ENCODE data around the gene TEKT2.
A peak's percentile ranks its signal among the peaks of the same experiment; 100 is the strongest.

Gene TEKT2

GRCh38 chr1:36087233-36088123, 3.6 kb downstream of the TEKT2 start:
- WGBS, 2 experiments (ENCODE audit: insufficient coverage in 2 of 2) = 91 to 97% methylated on average over 24 to 31 of the region's 31 CpGs
- Histone ChIP-seq H3K4me1 (ENCODE audit: control insufficient read depth, insufficient read depth, low read length, poor library complexity, severe bottlenecking) (no peaks in the 10 kb centered on the region), H3K4me3 (ENCODE audit: extremely low read depth, insufficient read depth, low read length, poor library complexity, severe bottlenecking) (no peak overlapping the region), H3K9me3 (ENCODE audit: control insufficient read depth, low read length) (no peaks in the 10 kb centered on the region), H3K27ac (ENCODE audit: low read depth, low read length, severe bottlenecking) (no peak overlapping the region), H3K36me3 (ENCODE audit: control insufficient read depth, insufficient read depth, low read length) (peaks cover 25% of the 10 kb centered on the region)

- 45 to 47% methylated on average over 5 to 7 of the region's 8 CpGs for WGBS, 2 experiments (ENCODE audit: insufficient coverage in 2 of 2)
- Histone ChIP-seq H3K27ac (ENCODE audit: low read depth, low read length, severe bottlenecking) (no peak overlapping the region), H3K4me1 (ENCODE audit: control insufficient read depth, insufficient read depth, low read length, poor library complexity, severe bottlenecking) (no peaks in the 10 kb centered on the region), H3K4me3 (ENCODE audit: extremely low read depth, insufficient read depth, low read length, poor library complexity, severe bottlenecking) (peak overlapping the region; percentile 95), H3K36me3 (ENCODE audit: control insufficient read depth, insufficient read depth, low read length) (peaks cover 33% of the 10 kb centered on the region), H3K9me3 (ENCODE audit: control insufficient read depth, low read length) (no peaks in the 10 kb centered on the region)
Observed at GRCh38 chr1:36088265-36088576, 4.3 kb downstream of the TEKT2 start.

DNA sequence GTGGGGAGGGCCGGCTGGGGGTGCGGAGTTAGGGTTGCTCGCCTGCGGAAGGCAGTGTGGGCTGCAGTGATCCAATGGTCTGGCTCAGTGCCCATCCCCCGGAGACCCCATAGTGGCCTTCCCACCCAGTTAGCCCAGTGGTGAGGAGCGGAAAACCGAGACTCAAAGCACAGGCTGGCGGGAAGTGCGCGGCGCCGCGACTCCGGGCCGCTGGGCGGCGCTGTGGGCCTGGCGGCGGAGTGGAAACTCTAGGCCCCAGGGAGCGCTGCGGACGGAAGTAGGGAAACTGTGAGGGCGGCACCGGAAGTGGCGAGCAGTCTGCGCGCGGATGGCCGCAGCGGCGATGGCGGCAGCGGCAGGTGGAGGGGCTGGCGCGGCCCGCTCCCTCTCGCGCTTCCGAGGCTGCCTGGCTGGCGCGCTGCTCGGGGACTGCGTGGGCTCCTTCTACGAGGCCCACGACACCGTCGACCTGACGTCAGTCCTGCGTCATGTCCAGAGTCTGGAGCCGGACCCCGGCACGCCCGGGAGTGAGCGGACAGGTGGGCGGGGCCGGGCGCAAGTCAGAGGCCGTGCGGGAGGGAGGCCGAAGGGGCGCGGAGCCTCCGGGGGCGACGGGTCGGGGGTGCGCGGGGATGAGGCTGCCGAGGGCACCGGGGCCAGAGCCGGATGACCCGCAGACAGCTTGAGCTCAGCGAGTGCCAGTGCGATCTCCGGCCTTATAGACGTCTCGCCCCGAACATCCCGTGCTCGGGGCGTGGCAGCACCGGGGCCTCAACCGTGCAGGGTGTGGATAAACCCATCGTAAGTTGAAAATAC, 4.9 kb downstream of the TEKT2 start, which contains the start of gene ADPRS:
ADPRS (plus strand) TSS at position 316 of the 816 bp plus-strand sequence; CDS start at position 329, 13 bp downstream.
- Histone ChIP-seq H3K4me1 (ENCODE audit: control insufficient read depth, insufficient read depth, low read length, poor library complexity, severe bottlenecking) (no peaks in the 10 kb centered on the region), H3K9me3 (ENCODE audit: control insufficient read depth, low read length) (no peaks in the 10 kb centered on the region), H3K36me3 (ENCODE audit: control insufficient read depth, insufficient read depth, low read length) (peaks cover 38% of the 10 kb centered on the region), H3K4me3 (ENCODE audit: extremely low read depth, insufficient read depth, low read length, poor library complexity, severe bottlenecking) (peak within 1 kb of the TSS; percentile 95), H3K27ac (ENCODE audit: low read depth, low read length, severe bottlenecking) (peak within 1 kb of the TSS; percentile 64)
- WGBS, 2 experiments (ENCODE audit: insufficient coverage in 2 of 2) = 1 to 2% methylated on average over 69 to 78 of the region's 84 CpGs

- H3K27ac ChIP-seq (ENCODE audit: low read depth, low read length, severe bottlenecking) = peak overlapping the region; percentile 64
- H3K4me3 ChIP-seq (ENCODE audit: extremely low read depth, insufficient read depth, low read length, poor library complexity, severe bottlenecking) = peak overlapping the region; percentile 95
- peaks cover 46% of the 10 kb centered on the region for H3K36me3 ChIP-seq (ENCODE audit: control insufficient read depth, insufficient read depth, low read length)
- WGBS, 2 experiments (ENCODE audit: insufficient coverage in 2 of 2) = 7 to 12% methylated on average over 28 of the region's 32 CpGs
- H3K9me3 ChIP-seq (ENCODE audit: control insufficient read depth, low read length) = no peaks in the 10 kb centered on the region
- no peaks in the 10 kb centered on the region for H3K4me1 ChIP-seq (ENCODE audit: control insufficient read depth, insufficient read depth, low read length, poor library complexity, severe bottlenecking)
Observed at GRCh38 chr1:36089393-36090121, 5.7 kb downstream of the TEKT2 start.

- Histone ChIP-seq H3K27ac (ENCODE audit: low read depth, low read length, severe bottlenecking) (no peak overlapping the region), H3K9me3 (ENCODE audit: control insufficient read depth, low read length) (no peaks in the 10 kb centered on the region), H3K36me3 (ENCODE audit: control insufficient read depth, insufficient read depth, low read length) (peaks cover 58% of the 10 kb centered on the region), H3K4me1 (ENCODE audit: control insufficient read depth, insufficient read depth, low read length, poor library complexity, severe bottlenecking) (no peaks in the 10 kb centered on the region), H3K4me3 (ENCODE audit: extremely low read depth, insufficient read depth, low read length, poor library complexity, severe bottlenecking) (no peak overlapping the region)
- WGBS, 2 experiments (ENCODE audit: insufficient coverage in 2 of 2) = 100% methylated on average over 2 to 3 of the region's 4 CpGs
Observed at GRCh38 chr1:36091141-36091540, 7.2 kb downstream of the TEKT2 start.

DNA sequence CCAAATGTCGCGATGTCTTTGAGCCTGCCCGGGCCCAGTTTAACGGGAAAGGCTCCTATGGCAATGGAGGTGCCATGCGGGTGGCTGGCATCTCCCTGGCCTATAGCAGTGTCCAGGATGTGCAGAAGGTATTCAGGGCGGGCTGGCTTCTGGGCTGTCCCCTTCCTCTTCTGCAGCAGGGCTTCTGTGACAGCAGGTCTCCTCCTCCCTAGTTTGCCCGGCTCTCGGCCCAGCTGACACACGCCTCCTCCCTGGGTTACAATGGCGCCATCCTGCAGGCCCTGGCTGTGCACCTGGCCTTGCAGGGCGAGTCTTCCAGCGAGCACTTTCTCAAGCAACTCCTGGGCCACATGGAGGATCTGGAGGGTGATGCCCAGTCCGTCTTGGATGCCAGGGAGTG, 7.8 kb downstream of the TEKT2 start:
- Histone ChIP-seq H3K4me1 (ENCODE audit: control insufficient read depth, insufficient read depth, low read length, poor library complexity, severe bottlenecking) (no peaks in the 10 kb centered on the region), H3K4me3 (ENCODE audit: extremely low read depth, insufficient read depth, low read length, poor library complexity, severe bottlenecking) (no peak overlapping the region), H3K9me3 (ENCODE audit: control insufficient read depth, low read length) (no peaks in the 10 kb centered on the region), H3K27ac (ENCODE audit: low read depth, low read length, severe bottlenecking) (no peak overlapping the region), H3K36me3 (ENCODE audit: control insufficient read depth, insufficient read depth, low read length) (peaks cover 58% of the 10 kb centered on the region)
- WGBS, 2 experiments (ENCODE audit: insufficient coverage in 2 of 2) = 93 to 97% methylated on average over 8 to 13 of the region's 13 CpGs

- Histone ChIP-seq H3K36me3 (ENCODE audit: control insufficient read depth, insufficient read depth, low read length) (peaks cover 58% of the 10 kb centered on the region), H3K4me3 (ENCODE audit: extremely low read depth, insufficient read depth, low read length, poor library complexity, severe bottlenecking) (no peak overlapping the region), H3K4me1 (ENCODE audit: control insufficient read depth, insufficient read depth, low read length, poor library complexity, severe bottlenecking) (no peaks in the 10 kb centered on the region), H3K9me3 (ENCODE audit: control insufficient read depth, low read length) (no peaks in the 10 kb centered on the region), H3K27ac (ENCODE audit: low read depth, low read length, severe bottlenecking) (no peak overlapping the region)
- 94 to 97% methylated on average over 12 to 15 of the region's 17 CpGs for whole genome bisulfite sequencing, 2 experiments (ENCODE audit: insufficient coverage in 2 of 2)
Observed at GRCh38 chr1:36092166-36092797, 8.4 kb downstream of the TEKT2 start.

DNA sequence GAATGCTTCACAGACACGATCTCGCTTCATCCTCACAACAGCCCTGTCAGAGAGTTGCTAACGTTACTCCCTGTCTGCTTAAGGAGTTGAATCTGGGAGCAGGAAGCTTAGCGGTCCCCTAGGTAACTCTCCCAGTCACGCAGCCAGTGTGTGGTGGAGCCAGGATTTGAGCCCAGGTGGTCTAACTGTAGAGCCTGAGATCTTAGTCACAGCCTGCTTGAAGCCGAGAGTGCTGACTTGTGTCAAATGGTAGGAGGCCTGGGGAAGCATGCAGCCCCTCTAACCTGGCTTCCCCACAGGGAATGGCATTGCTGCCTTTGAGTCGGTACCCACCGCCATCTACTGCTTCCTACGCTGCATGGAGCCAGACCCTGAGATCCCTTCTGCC, 8.9 kb downstream of the TEKT2 start:
- Histone ChIP-seq H3K9me3 (ENCODE audit: control insufficient read depth, low read length) (no peaks in the 10 kb centered on the region), H3K27ac (ENCODE audit: low read depth, low read length, severe bottlenecking) (no peak overlapping the region), H3K4me3 (ENCODE audit: extremely low read depth, insufficient read depth, low read length, poor library complexity, severe bottlenecking) (no peak overlapping the region), H3K36me3 (ENCODE audit: control insufficient read depth, insufficient read depth, low read length) (peaks cover 58% of the 10 kb centered on the region), H3K4me1 (ENCODE audit: control insufficient read depth, insufficient read depth, low read length, poor library complexity, severe bottlenecking) (no peaks in the 10 kb centered on the region)
- 96 to 98% methylated on average over 7 to 8 of the region's 9 CpGs for WGBS, 2 experiments (ENCODE audit: insufficient coverage in 2 of 2)

DNA sequence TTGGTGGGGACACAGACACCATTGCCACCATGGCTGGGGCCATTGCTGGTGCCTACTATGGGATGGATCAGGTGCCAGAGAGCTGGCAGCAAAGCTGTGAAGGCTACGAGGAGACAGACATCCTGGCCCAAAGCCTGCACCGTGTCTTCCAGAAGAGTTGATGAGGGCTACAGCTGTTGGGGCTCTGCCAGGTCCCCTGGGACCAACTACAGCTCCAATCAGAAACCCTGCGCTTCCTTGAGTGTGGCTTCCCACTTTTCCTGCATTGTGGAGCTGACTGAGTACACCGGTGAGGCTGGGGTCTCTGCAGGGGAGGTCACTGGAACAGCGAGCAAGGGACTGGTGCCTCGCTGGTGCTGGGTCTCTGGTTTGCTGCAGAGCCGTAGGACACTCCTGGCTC, 9.3 kb downstream of the TEKT2 start:
- H3K27ac ChIP-seq (ENCODE audit: low read depth, low read length, severe bottlenecking) = no peak overlapping the region
- H3K4me3 ChIP-seq (ENCODE audit: extremely low read depth, insufficient read depth, low read length, poor library complexity, severe bottlenecking) = no peak overlapping the region
- H3K36me3 ChIP-seq (ENCODE audit: control insufficient read depth, insufficient read depth, low read length) = peaks cover 58% of the 10 kb centered on the region
- no peaks in the 10 kb centered on the region for H3K9me3 ChIP-seq (ENCODE audit: control insufficient read depth, low read length)
- 92 to 98% methylated on average over 5 to 7 of the region's 7 CpGs for WGBS, 2 experiments (ENCODE audit: insufficient coverage in 2 of 2)
- no peaks in the 10 kb centered on the region for H3K4me1 ChIP-seq (ENCODE audit: control insufficient read depth, insufficient read depth, low read length, poor library complexity, severe bottlenecking)

GRCh38 chr1:36093929-36094328, 10.0 kb downstream of the TEKT2 start:
- Histone ChIP-seq H3K9me3 (ENCODE audit: control insufficient read depth, low read length) (no peaks in the 10 kb centered on the region), H3K36me3 (ENCODE audit: control insufficient read depth, insufficient read depth, low read length) (peaks cover 58% of the 10 kb centered on the region), H3K4me3 (ENCODE audit: extremely low read depth, insufficient read depth, low read length, poor library complexity, severe bottlenecking) (no peak overlapping the region), H3K27ac (ENCODE audit: low read depth, low read length, severe bottlenecking) (no peak overlapping the region), H3K4me1 (ENCODE audit: control insufficient read depth, insufficient read depth, low read length, poor library complexity, severe bottlenecking) (no peaks in the 10 kb centered on the region)
- WGBS, 2 experiments (ENCODE audit: insufficient coverage in 2 of 2) = 100% methylated on average over 3 of the region's 3 CpGs
